ENCODE data around the gene MRPL11.

- TF ChIP-seq CTCF (conservative IDR thresholded peaks at IDR 0.05; ENCODE audit: low read length) (no peak), EZH2phosphoT487 (IDR thresholded peaks at IDR 0.05; ENCODE audit: borderline replicate concordance) (no peak)
Observed at GRCh38 chr11:66411323-66411722, 27.3 kb downstream of the MRPL11 start.
